NB4 (cell line): ENCODE data around the gene NEU4.

Experiments used
- CTCF ChIP-seq: IDR thresholded peaks from one replicate; pipeline ENCODE4 v1.5.1; 2012; ENCODE audit warnings: low read depth, low read length
- POLR2A ChIP-seq: IDR thresholded peaks from 2 replicates; pipeline ENCODE4 v1.6.1; 2011; ENCODE audit warnings: mild to moderate bottlenecking; ENCODE audit not compliant: insufficient read length; ENCODE audit errors: extremely low read depth

GRCh38 chr2:241855245-241855887 is 46.4 kb downstream of the NEU4 start:
- TF ChIP-seq CTCF: no peak
- no peak for TF ChIP-seq POLR2A
